Spleen (tissue), 11 donors: ENCODE data around the gene MAP4K2. TPM values are rescaled to one million over a fixed set of nuclear protein-coding genes. Genes with fewer than 3 reads are reported as not detected.
A peak's percentile ranks its signal among the peaks of the same experiment; 100 is the strongest.

Source experiments
- DNase-seq: peaks from one replicate; pipeline ENCODE4 v3.0.0-alpha.2; 2020
- H3K27ac ChIP-seq, 8 donors: fragments of 200-600 bp; sonication (generic) in 7 of 8; 1 replicate in 4 of 8; 2 replicates in 4 of 8; pipeline versions ENCODE4 v1.5.0 to v1.8.0; 2016 to 2021; ENCODE audit warnings: inconsistent platforms in 4 of 8, mild to moderate bottlenecking in 4 of 8, moderate library complexity in 1 of 8
- H3K27me3 ChIP-seq, 7 donors: fragments of 200-600 bp; sonication (generic) in 6 of 7; replicated peaks in 1 of 7; 1 replicate in 4 of 7; 2 replicates in 3 of 7; pipeline versions ENCODE4 v1.5.0 to v1.8.0; 2016 to 2021; ENCODE audit warnings: inconsistent platforms in 3 of 7, mild to moderate bottlenecking in 1 of 7
- H3K36me3 ChIP-seq, 6 donors: fragments of 200-600 bp; sonication (generic) in 5 of 6; 1 replicate in 4 of 6; 2 replicates in 2 of 6; pipeline versions ENCODE4 v1.5.0 to v1.8.0; 2016 to 2021; ENCODE audit warnings: inconsistent platforms in 2 of 6
- H3K4me1 ChIP-seq, 6 donors: fragments of 200-600 bp; sonication (generic) in 5 of 6; 1 replicate in 3 of 6; 2 replicates in 3 of 6; pipeline versions ENCODE4 v1.5.0 to v1.8.0; 2016 to 2021; ENCODE audit warnings: inconsistent platforms in 3 of 6
- H3K4me3 ChIP-seq, 8 donors: fragments of 200-600 bp; sonication (generic) in 7 of 8; 1 replicate in 4 of 8; 2 replicates in 4 of 8; pipeline versions ENCODE4 v1.5.0 to v1.8.0; 2016 to 2021; ENCODE audit warnings: inconsistent platforms in 4 of 8, mild to moderate bottlenecking in 4 of 8, moderate library complexity in 2 of 8
- H3K9me3 ChIP-seq, 8 donors: fragments of 200-600 bp; sonication (generic) in 7 of 8; 1 replicate in 4 of 8; 2 replicates in 4 of 8; pipeline versions ENCODE4 v1.5.0 to v1.8.0; 2016 to 2021; ENCODE audit warnings: inconsistent platforms in 4 of 8
- POLR2A ChIP-seq, 3 donors: fragments of 450-650 bp; IDR thresholded peaks; one replicate each; pipeline ENCODE4 v1.5.1; 2017; ENCODE audit warnings: antibody characterized with exemption in 3 of 3, mild to moderate bottlenecking in 1 of 3
- POLR2AphosphoS5 ChIP-seq, 3 donors: sonication (generic); formaldehyde crosslinking; IDR thresholded peaks; one replicate each; pipeline ENCODE4 v1.5.1; 2017; ENCODE audit warnings: antibody characterized with exemption in 3 of 3
- WGBS, 5 donors: extraction: QIAGEN DNeasy Blood & Tissue Kit in 3 of 5; methylation state at CpG; one replicate each; pipeline versions ENCODE4 v1.1.5 to v1.1.7; 2013 to 2018; 5-methylcytosine and 5-hydroxymethylcytosine counted together
- intact Hi-C: fragments of 100-400 bp; cut with DNase I; formaldehyde crosslinking; loops from one replicate; pipeline ENCODE4 v1.15.0; 2023; ENCODE audit warnings: low total_unique reads
- polyA plus RNA-seq, 3 donors: library from polyadenylated mRNA; stranded (reverse); fragments of 200-250 nt; gene quantifications; one replicate each; pipeline ENCODE4 v1.2.1, GENCODE V29; 2013
- total RNA-seq, 7 donors: library from RNA; depleted of rRNA in 3 of 7; stranded (reverse); fragments of >200 nt in 3 of 7; fragmentation: NEBNext Ultra II Directional in 4 of 7; extraction: Animal tissue kit (Norgen Biotek cat#: 25700) in 4 of 7; gene quantifications; one replicate each; pipeline versions ENCODE4 v1.1.0 to v1.2.1, GENCODE V29; 2016 to 2021
- TF ChIP-seq, protein P1 (sequence below), 11 experiments: fragments of 200-600 bp in 7 of 11; fragments of 450-650 bp in 4 of 11; sonication (generic) in 4 of 11; IDR thresholded peaks in 8 of 11; conservative IDR thresholded peaks in 3 of 11; 1 replicate in 7 of 11; 2 replicates in 4 of 11; pipeline versions ENCODE4 v1.4.0 to v1.8.0; 2016 to 2021; ENCODE audit warnings: antibody characterized with exemption in 11 of 11, inconsistent platforms in 4 of 11, mild to moderate bottlenecking in 1 of 11
- donor health status: healthy with polysubstance abuse.
- donor health status: DM: no; HTN: no; CAD: no; lungs with moderate emphysema.
- donor health status: DM: no; HTN: no; CAD: no.
- donor health status: Bipolar disorder and iron deficiency.
- donor health status: healthy.
- donor health status: DM: no; HTN: no; CAD: no.
- donor health status: DM: yes; HTN: yes; CAD: no.

Gene MAP4K2
- total and polyA plus RNA-seq, 10 donors = 40.8 to 106 (median 60.6) TPM

DNA sequence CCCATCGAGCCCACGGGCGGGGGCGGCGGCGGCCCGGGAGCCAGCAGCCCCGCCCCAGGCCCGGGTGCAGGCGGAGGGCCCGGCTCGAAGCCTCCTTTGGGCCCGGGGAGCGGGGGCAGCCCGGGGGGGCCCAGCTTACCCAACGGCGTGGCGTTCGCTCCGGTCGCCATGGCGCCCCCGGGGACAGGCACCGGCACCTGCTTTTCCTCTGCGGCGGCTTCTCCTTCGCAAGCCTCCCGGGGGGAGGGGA, 24.9 kb downstream of the MAP4K2 start:
- Histone ChIP-seq H3K27ac (peak overlapping the region; percentile 98 to 100 (median 100)), H3K27me3 (no peaks in the 10 kb centered on the region), H3K4me1 (peaks cover 50 to 79% (median 60%) of the 10 kb centered on the region in 6 donors), H3K36me3 (peaks cover 5 to 44% (median 35%) of the 10 kb centered on the region in 6 donors), H3K9me3 (no peaks in the 10 kb centered on the region), H3K4me3 (peak overlapping the region; percentile 77 to 94 (median 84))
- WGBS, 5 donors = 0 to 1% (median 0%) methylated on average over 4 to 28 of the region's 28 CpGs; no CpG with 5 or more reads in 2 of the 5 donors
- TF ChIP-seq POLR2AphosphoS5 (IDR thresholded peaks at IDR 0.05) (no peak), POLR2A (IDR thresholded peaks at IDR 0.05) (peak in 1 of 3 donors; percentile 87)
- intact Hi-C loops = no loop called here
- DNase-seq = no peak

DNA sequence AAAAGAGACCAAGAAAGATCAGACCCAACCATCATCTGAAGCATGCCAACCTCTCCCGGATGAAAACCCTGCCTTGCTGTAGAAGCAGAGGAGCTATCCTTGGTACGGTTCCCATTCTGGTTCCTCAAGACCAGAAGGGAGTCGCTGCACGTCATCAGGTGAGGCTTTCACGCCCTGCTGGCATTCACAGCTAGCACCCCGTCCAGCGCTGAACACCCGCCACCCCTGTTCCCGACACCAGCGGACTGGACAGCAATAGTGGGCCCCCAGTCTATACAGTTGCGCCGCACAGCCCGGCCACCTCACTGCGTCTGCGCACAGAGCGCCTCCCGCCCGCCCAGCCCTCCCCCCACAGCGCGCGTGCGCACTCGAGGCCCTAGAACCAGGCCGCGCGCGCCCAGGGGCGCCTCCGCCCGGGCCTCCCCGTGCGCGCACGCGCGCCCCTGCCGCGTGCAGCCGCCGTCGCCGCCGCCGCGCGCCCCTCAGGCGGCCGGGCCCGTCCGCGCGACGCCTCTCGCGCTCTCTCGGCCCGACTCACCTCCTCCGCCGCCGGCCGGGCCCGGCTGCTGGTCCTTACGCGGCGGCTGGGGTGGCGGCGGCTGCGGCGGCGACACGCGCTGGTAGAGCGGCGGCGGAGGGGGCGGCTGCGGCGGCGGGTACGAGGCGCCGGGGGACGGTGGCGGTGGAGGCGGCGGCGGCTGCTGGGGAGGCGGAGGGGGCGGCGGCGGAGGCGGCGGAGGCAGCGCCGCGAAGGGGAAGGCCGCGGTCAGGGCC, 25.4 kb downstream of the MAP4K2 start:
- intact Hi-C loops = no loop called here
- peak overlapping the region; percentile 98 to 100 (median 100) for H3K27ac ChIP-seq
- H3K4me1 ChIP-seq = peaks cover 55 to 79% (median 65%) of the 10 kb centered on the region in 6 donors
- no peaks in the 10 kb centered on the region for H3K9me3 ChIP-seq
- H3K36me3 ChIP-seq = peaks cover 9 to 49% (median 40%) of the 10 kb centered on the region in 6 donors
- peak; percentile 95 for DNase-seq
- 0 to 1% (median 1%) methylated on average over 17 to 98 of the region's 98 CpGs for WGBS, 5 donors
- no peaks in the 10 kb centered on the region for H3K27me3 ChIP-seq
- TF ChIP-seq, protein P1, sequence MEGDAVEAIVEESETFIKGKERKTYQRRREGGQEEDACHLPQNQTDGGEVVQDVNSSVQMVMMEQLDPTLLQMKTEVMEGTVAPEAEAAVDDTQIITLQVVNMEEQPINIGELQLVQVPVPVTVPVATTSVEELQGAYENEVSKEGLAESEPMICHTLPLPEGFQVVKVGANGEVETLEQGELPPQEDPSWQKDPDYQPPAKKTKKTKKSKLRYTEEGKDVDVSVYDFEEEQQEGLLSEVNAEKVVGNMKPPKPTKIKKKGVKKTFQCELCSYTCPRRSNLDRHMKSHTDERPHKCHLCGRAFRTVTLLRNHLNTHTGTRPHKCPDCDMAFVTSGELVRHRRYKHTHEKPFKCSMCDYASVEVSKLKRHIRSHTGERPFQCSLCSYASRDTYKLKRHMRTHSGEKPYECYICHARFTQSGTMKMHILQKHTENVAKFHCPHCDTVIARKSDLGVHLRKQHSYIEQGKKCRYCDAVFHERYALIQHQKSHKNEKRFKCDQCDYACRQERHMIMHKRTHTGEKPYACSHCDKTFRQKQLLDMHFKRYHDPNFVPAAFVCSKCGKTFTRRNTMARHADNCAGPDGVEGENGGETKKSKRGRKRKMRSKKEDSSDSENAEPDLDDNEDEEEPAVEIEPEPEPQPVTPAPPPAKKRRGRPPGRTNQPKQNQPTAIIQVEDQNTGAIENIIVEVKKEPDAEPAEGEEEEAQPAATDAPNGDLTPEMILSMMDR (IDR thresholded peaks at IDR 0.05 in 8 of 11, conservative IDR thresholded peaks at IDR 0.05 in 3 of 11) = no peak
- TF ChIP-seq POLR2A (IDR thresholded peaks at IDR 0.05) = no peak
- TF ChIP-seq POLR2AphosphoS5 (IDR thresholded peaks at IDR 0.05) = peak; percentile 66 to 82 (median 68)
- peak overlapping the region; percentile 77 to 94 (median 84) for H3K4me3 ChIP-seq

DNA sequence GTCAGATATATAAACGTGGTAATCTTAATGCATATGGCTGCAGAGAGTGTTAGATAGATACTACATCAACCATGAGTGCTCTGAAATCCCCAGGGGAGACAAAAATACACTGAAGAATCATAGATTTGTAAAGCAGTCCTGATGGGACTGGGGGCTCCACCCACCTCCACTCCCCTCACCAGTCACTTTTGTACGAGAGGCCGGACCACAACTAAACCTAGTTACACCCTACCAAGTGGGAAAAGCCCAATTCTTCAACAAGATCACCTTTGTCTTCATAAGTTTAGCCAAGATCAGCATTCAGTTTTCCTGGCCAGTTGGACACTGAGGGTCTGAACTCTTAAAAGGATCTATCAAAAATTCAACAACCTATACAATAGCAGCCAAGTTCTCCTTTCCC, 26.1 kb downstream of the MAP4K2 start:
- peak overlapping the region in 7 of 8 donors; percentile 100 for H3K27ac ChIP-seq
- peak overlapping the region; percentile 72 to 94 (median 84) for H3K4me3 ChIP-seq
- no peaks in the 10 kb centered on the region for H3K9me3 ChIP-seq
- TF ChIP-seq POLR2AphosphoS5 (IDR thresholded peaks at IDR 0.05) = no peak
- TF ChIP-seq POLR2A (IDR thresholded peaks at IDR 0.05) = no peak
- TF ChIP-seq, protein P1 (IDR thresholded peaks at IDR 0.05 in 8 of 11, conservative IDR thresholded peaks at IDR 0.05 in 3 of 11) = no peak
- peak; percentile 42 for DNase-seq
- H3K27me3 ChIP-seq = no peaks in the 10 kb centered on the region
- intact Hi-C loops = no loop called here
- 11 to 14% (median 11%) methylated on average over 3 of the region's 3 CpGs for WGBS, 5 donors
- H3K36me3 ChIP-seq = peaks cover 9 to 57% (median 45%) of the 10 kb centered on the region in 6 donors
- H3K4me1 ChIP-seq = peaks cover 63 to 79% (median 69%) of the 10 kb centered on the region in 6 donors

- no peak for DNase-seq
- Histone ChIP-seq H3K4me3 (peak overlapping the region; percentile 72 to 94 (median 84)), H3K9me3 (no peaks in the 10 kb centered on the region), H3K27me3 (no peaks in the 10 kb centered on the region), H3K27ac (peak overlapping the region in 6 of 8 donors; percentile 100), H3K36me3 (peaks cover 11 to 61% (median 50%) of the 10 kb centered on the region in 6 donors), H3K4me1 (peaks cover 67 to 80% (median 73%) of the 10 kb centered on the region in 6 donors)
- 52 to 80% (median 68%) methylated on average over 6 of the region's 6 CpGs for WGBS, 5 donors
- intact Hi-C loops = no loop called here
- TF ChIP-seq POLR2AphosphoS5 (IDR thresholded peaks at IDR 0.05) = no peak
- TF ChIP-seq, protein P1 (IDR thresholded peaks at IDR 0.05 in 8 of 11, conservative IDR thresholded peaks at IDR 0.05 in 3 of 11) = no peak
These were observed 26.6 kb downstream of the MAP4K2 start for GRCh38 chr11:64776425-64776824.
